GM18511 (cell line): Measurements from ENCODE around the gene KCNJ6.
"Not testable (repeated sequence)": the region's sequence is repeated elsewhere in the genome, so short reads cannot be mapped to it uniquely, and the experiment has no call there.

Experiments
- ATAC-seq: cut with Tn5 transposase; IDR thresholded peaks from one replicate; pipeline ENCODE4 v1.9.1; 2021; ENCODE audit warnings: mild to moderate bottlenecking, moderate library complexity; ENCODE audit not compliant: unreplicated experiment

KCNJ6 gene

GRCh38 chr21:37656899-37657298, 259.4 kb downstream of the KCNJ6 start:
- ATAC-seq: no peak

GRCh38 chr21:37655611-37656300, 260.5 kb downstream of the KCNJ6 start:
- ATAC-seq: no peak

GRCh38 chr21:37654596-37654995, 261.7 kb downstream of the KCNJ6 start:
- ATAC-seq: no peak

GRCh38 chr21:37653201-37653600, 263.1 kb downstream of the KCNJ6 start:
- ATAC-seq: no peak

- no peak for ATAC-seq
Observed at GRCh38 chr21:37647781-37648180, 268.5 kb downstream of the KCNJ6 start.

- ATAC-seq: not testable (repeated sequence)
Observed at GRCh38 chr21:37646761-37647160, 269.5 kb downstream of the KCNJ6 start.

- no peak for ATAC-seq
Observed at GRCh38 chr21:37645848-37646247, 270.4 kb downstream of the KCNJ6 start.

- ATAC-seq: no peak
Observed at GRCh38 chr21:37644636-37645035, 271.6 kb downstream of the KCNJ6 start.

GRCh38 chr21:37643862-37644261, 272.4 kb downstream of the KCNJ6 start:
- ATAC-seq: not testable (repeated sequence)

GRCh38 chr21:37642493-37642892, 273.8 kb downstream of the KCNJ6 start:
- ATAC-seq: no peak

- ATAC-seq: no peak
Observed at GRCh38 chr21:37639756-37640155, 276.5 kb downstream of the KCNJ6 start.

GRCh38 chr21:37636152-37636860, 280.0 kb downstream of the KCNJ6 start:
- ATAC-seq: no peak

- peak; percentile 83 for ATAC-seq
Observed at GRCh38 chr21:37631319-37632117, 284.7 kb downstream of the KCNJ6 start.

GRCh38 chr21:37630872-37631271, 285.4 kb downstream of the KCNJ6 start:
- peak; percentile 8 for ATAC-seq

- ATAC-seq: no peak
Observed at GRCh38 chr21:37628362-37628761, 287.9 kb downstream of the KCNJ6 start.

GRCh38 chr21:37627561-37627960, 288.7 kb downstream of the KCNJ6 start:
- no peak for ATAC-seq

GRCh38 chr21:37627074-37627473, 289.2 kb downstream of the KCNJ6 start:
- no peak for ATAC-seq

GRCh38 chr21:37626320-37626719, 289.9 kb downstream of the KCNJ6 start:
- no peak for ATAC-seq

GRCh38 chr21:37623689-37624088, 292.6 kb downstream of the KCNJ6 start:
- ATAC-seq: no peak

- ATAC-seq: no peak
Observed at GRCh38 chr21:37623183-37623582, 293.1 kb downstream of the KCNJ6 start.

GRCh38 chr21:37622755-37623154, 293.5 kb downstream of the KCNJ6 start:
- ATAC-seq: no peak

- ATAC-seq: no peak
Observed at GRCh38 chr21:37620401-37620800, 295.9 kb downstream of the KCNJ6 start.
